NB4 (cell line): ENCODE results near the gene CTDSP1.

Source experiments
- MYC ChIP-seq: IDR thresholded peaks from 2 replicates; pipeline ENCODE4 v1.6.1; 2011; ENCODE audit warnings: low read depth, low read length
- POLR2A ChIP-seq: IDR thresholded peaks from 2 replicates; pipeline ENCODE4 v1.6.1; 2011; ENCODE audit warnings: mild to moderate bottlenecking; ENCODE audit not compliant: insufficient read length; ENCODE audit errors: extremely low read depth
- TF ChIP-seq, protein P1 (sequence below): IDR thresholded peaks from one replicate; pipeline ENCODE4 v1.5.1; 2012; ENCODE audit warnings: low read depth, low read length
- TF ChIP-seq, protein P2 (sequence below): IDR thresholded peaks from 2 replicates; pipeline ENCODE4 v1.6.1; 2011; ENCODE audit warnings: low read depth, low read length

GRCh38 chr2:218448934-218449333, 49.3 kb downstream of the CTDSP1 start:
- TF ChIP-seq, protein P1, sequence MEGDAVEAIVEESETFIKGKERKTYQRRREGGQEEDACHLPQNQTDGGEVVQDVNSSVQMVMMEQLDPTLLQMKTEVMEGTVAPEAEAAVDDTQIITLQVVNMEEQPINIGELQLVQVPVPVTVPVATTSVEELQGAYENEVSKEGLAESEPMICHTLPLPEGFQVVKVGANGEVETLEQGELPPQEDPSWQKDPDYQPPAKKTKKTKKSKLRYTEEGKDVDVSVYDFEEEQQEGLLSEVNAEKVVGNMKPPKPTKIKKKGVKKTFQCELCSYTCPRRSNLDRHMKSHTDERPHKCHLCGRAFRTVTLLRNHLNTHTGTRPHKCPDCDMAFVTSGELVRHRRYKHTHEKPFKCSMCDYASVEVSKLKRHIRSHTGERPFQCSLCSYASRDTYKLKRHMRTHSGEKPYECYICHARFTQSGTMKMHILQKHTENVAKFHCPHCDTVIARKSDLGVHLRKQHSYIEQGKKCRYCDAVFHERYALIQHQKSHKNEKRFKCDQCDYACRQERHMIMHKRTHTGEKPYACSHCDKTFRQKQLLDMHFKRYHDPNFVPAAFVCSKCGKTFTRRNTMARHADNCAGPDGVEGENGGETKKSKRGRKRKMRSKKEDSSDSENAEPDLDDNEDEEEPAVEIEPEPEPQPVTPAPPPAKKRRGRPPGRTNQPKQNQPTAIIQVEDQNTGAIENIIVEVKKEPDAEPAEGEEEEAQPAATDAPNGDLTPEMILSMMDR = no peak
- no peak for TF ChIP-seq POLR2A
- TF ChIP-seq MYC = no peak
- TF ChIP-seq, protein P2, sequence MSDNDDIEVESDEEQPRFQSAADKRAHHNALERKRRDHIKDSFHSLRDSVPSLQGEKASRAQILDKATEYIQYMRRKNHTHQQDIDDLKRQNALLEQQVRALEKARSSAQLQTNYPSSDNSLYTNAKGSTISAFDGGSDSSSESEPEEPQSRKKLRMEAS = no peak
